HEK293 (cell line): ENCODE data around the gene SESN1.

Source experiments
- BCL11B ChIP-seq: fragments of 450-650 bp; formaldehyde crosslinking; IDR thresholded peaks from 2 replicates; pipeline ENCODE4 v1.5.1; 2016; ENCODE audit warnings: low read depth, missing biosample characterization, missing genetic modification characterization
- BCL6B ChIP-seq: fragments of 450-650 bp; formaldehyde crosslinking; IDR thresholded peaks from 2 replicates; pipeline ENCODE4 v1.5.1; 2017; ENCODE audit warnings: missing biosample characterization, missing genetic modification characterization
- HOXC10 ChIP-seq: sonication (generic); formaldehyde crosslinking; IDR thresholded peaks from 2 replicates; pipeline ENCODE4 v1.8.1; 2023; ENCODE audit warnings: mild to moderate bottlenecking, missing genetic modification reagents
- HOXD13 ChIP-seq: sonication (generic); formaldehyde crosslinking; IDR thresholded peaks from 2 replicates; pipeline ENCODE4 v1.8.0; 2022; ENCODE audit warnings: missing genetic modification reagents, borderline replicate concordance
- KLF7 ChIP-seq: fragments of 450-650 bp; formaldehyde crosslinking; IDR thresholded peaks from 2 replicates; pipeline ENCODE4 v1.5.1; 2016; ENCODE audit warnings: missing biosample characterization, missing genetic modification characterization, borderline replicate concordance
- KLF8 ChIP-seq: fragments of 450-650 bp; formaldehyde crosslinking; IDR thresholded peaks from 2 replicates; pipeline ENCODE4 v1.5.1; 2016; ENCODE audit warnings: missing biosample characterization, missing genetic modification characterization
- PRDM1 ChIP-seq: fragments of 450-650 bp; formaldehyde crosslinking; IDR thresholded peaks from 2 replicates; pipeline ENCODE4; 2016; ENCODE audit warnings: missing biosample characterization, missing genetic modification characterization
- REPIN1 ChIP-seq: fragments of 450-650 bp; formaldehyde crosslinking; IDR thresholded peaks from 2 replicates; pipeline ENCODE4 v1.5.1; 2017; ENCODE audit warnings: missing biosample characterization, missing genetic modification characterization, low read depth
- SCRT1 ChIP-seq: fragments of 450-650 bp; formaldehyde crosslinking; IDR thresholded peaks from 2 replicates; pipeline ENCODE4 v1.5.1; 2016; ENCODE audit warnings: missing biosample characterization, missing genetic modification characterization, borderline replicate concordance
- ZBTB21 ChIP-seq: fragments of 450-650 bp; formaldehyde crosslinking; IDR thresholded peaks from 2 replicates; pipeline ENCODE4 v1.5.1; 2017; ENCODE audit warnings: missing biosample characterization, missing genetic modification characterization
- ZBTB7A ChIP-seq: fragments of 450-650 bp; formaldehyde crosslinking; IDR thresholded peaks from 2 replicates; pipeline ENCODE4 v1.5.1; 2016; ENCODE audit warnings: low read depth, missing biosample characterization, missing genetic modification characterization
- ZFP3 ChIP-seq: fragments of 450-650 bp; formaldehyde crosslinking; IDR thresholded peaks from 2 replicates; pipeline ENCODE4 v1.5.1; 2016; ENCODE audit warnings: low read depth, missing biosample characterization, missing genetic modification characterization
- ZNF112 ChIP-seq: fragments of 450-650 bp; formaldehyde crosslinking; IDR thresholded peaks from 2 replicates; pipeline ENCODE4 v1.5.0; 2017; ENCODE audit warnings: missing biosample characterization, missing genetic modification characterization
- ZNF121 ChIP-seq: fragments of 450-650 bp; formaldehyde crosslinking; IDR thresholded peaks from 2 replicates; pipeline ENCODE4 v1.5.1; 2016; ENCODE audit warnings: missing biosample characterization, missing genetic modification characterization
- ZNF157 ChIP-seq: fragments of 450-650 bp; formaldehyde crosslinking; IDR thresholded peaks from 2 replicates; pipeline ENCODE4 v1.5.1; 2016; ENCODE audit warnings: missing biosample characterization, missing genetic modification characterization
- ZNF2 ChIP-seq: fragments of 450-650 bp; formaldehyde crosslinking; IDR thresholded peaks from 2 replicates; pipeline ENCODE4 v1.5.1; 2016; ENCODE audit warnings: missing biosample characterization, missing genetic modification characterization
- ZNF26 ChIP-seq: fragments of 450-650 bp; formaldehyde crosslinking; IDR thresholded peaks from 2 replicates; pipeline ENCODE4 v1.5.1; 2016; ENCODE audit warnings: missing biosample characterization, missing genetic modification characterization
- ZNF266 ChIP-seq: fragments of 450-650 bp; formaldehyde crosslinking; IDR thresholded peaks from 2 replicates; pipeline ENCODE4 v1.5.1; 2016; ENCODE audit warnings: missing biosample characterization, missing genetic modification characterization, low read depth
- ZNF274 ChIP-seq, 2 experiments: fragments of 200-500 bp in 1 of 2; fragments of 450-650 bp in 1 of 2; sonication (Bioruptor generic) in 1 of 2; formaldehyde crosslinking in 1 of 2; IDR thresholded peaks; 2 replicates each; pipeline versions ENCODE4 v1.5.1 to v1.6.1; 2014 to 2016; ENCODE audit warnings: borderline replicate concordance in 1 of 2, inconsistent platforms in 1 of 2, low read length in 1 of 2, missing biosample characterization in 1 of 2, missing genetic modification characterization in 1 of 2
- ZNF292 ChIP-seq: fragments of 450-650 bp; formaldehyde crosslinking; IDR thresholded peaks from 2 replicates; pipeline ENCODE4 v1.5.1; 2016; ENCODE audit warnings: low read depth, missing biosample characterization, missing genetic modification characterization, borderline replicate concordance
- ZNF302 ChIP-seq: fragments of 450-650 bp; formaldehyde crosslinking; IDR thresholded peaks from 2 replicates; pipeline ENCODE4 v1.5.1; 2016; ENCODE audit warnings: missing biosample characterization, missing genetic modification characterization, low read depth
- ZNF350 ChIP-seq: fragments of 450-650 bp; formaldehyde crosslinking; IDR thresholded peaks from 2 replicates; pipeline ENCODE4 v1.5.0; 2017; ENCODE audit warnings: missing biosample characterization, mild to moderate bottlenecking, missing genetic modification characterization
- ZNF394 ChIP-seq: fragments of 450-650 bp; formaldehyde crosslinking; IDR thresholded peaks from 2 replicates; pipeline ENCODE4 v1.5.1; 2016; ENCODE audit warnings: missing biosample characterization, missing genetic modification characterization, mild to moderate bottlenecking, moderate library complexity, borderline replicate concordance
- ZNF423 ChIP-seq: fragments of 450-650 bp; formaldehyde crosslinking; IDR thresholded peaks from 2 replicates; pipeline ENCODE4 v1.5.1; 2016; ENCODE audit warnings: missing biosample characterization, missing genetic modification characterization
- ZNF449 ChIP-seq: fragments of 450-650 bp; formaldehyde crosslinking; IDR thresholded peaks from 2 replicates; pipeline ENCODE4 v1.5.1; 2017; ENCODE audit warnings: missing biosample characterization, mild to moderate bottlenecking, missing genetic modification characterization, moderate library complexity
- ZNF488 ChIP-seq: fragments of 450-650 bp; formaldehyde crosslinking; IDR thresholded peaks from 2 replicates; pipeline ENCODE4 v1.5.1; 2016; ENCODE audit warnings: missing biosample characterization, missing genetic modification characterization
- ZNF529 ChIP-seq: fragments of 450-650 bp; formaldehyde crosslinking; IDR thresholded peaks from 2 replicates; pipeline ENCODE4 v1.5.1; 2017; ENCODE audit warnings: missing genetic modification characterization, missing biosample characterization; ENCODE audit not compliant: insufficient replicate concordance
- ZNF548 ChIP-seq: fragments of 450-650 bp; formaldehyde crosslinking; IDR thresholded peaks from 2 replicates; pipeline ENCODE4 v1.5.1; 2016; ENCODE audit warnings: missing biosample characterization, missing genetic modification characterization
- ZNF585B ChIP-seq: fragments of 450-650 bp; formaldehyde crosslinking; IDR thresholded peaks from 2 replicates; pipeline ENCODE4 v1.5.1; 2016; ENCODE audit warnings: missing biosample characterization, missing genetic modification characterization
- ZNF596 ChIP-seq: fragments of 450-650 bp; IDR thresholded peaks from 2 replicates; pipeline ENCODE4 v1.5.0; 2018; ENCODE audit warnings: missing biosample characterization, mild to moderate bottlenecking, missing genetic modification characterization, moderate library complexity
- ZNF664 ChIP-seq: fragments of 450-650 bp; formaldehyde crosslinking; IDR thresholded peaks from 2 replicates; pipeline ENCODE4 v1.5.1; 2016; ENCODE audit warnings: missing biosample characterization, missing genetic modification characterization
- ZNF777 ChIP-seq: fragments of 450-650 bp; formaldehyde crosslinking; IDR thresholded peaks from 2 replicates; pipeline ENCODE4 v1.5.1; 2017; ENCODE audit warnings: missing biosample characterization, missing genetic modification characterization, borderline replicate concordance
- ZNF791 ChIP-seq: fragments of 450-650 bp; formaldehyde crosslinking; IDR thresholded peaks from 2 replicates; pipeline ENCODE4 v1.5.1; 2016; ENCODE audit warnings: missing biosample characterization, missing genetic modification characterization
- ZNF792 ChIP-seq: fragments of 450-650 bp; formaldehyde crosslinking; IDR thresholded peaks from 2 replicates; pipeline ENCODE4 v1.5.1; 2016; ENCODE audit warnings: missing biosample characterization, missing genetic modification characterization
- ZSCAN23 ChIP-seq: fragments of 450-650 bp; formaldehyde crosslinking; IDR thresholded peaks from 2 replicates; pipeline ENCODE4 v1.5.1; 2016; ENCODE audit warnings: missing biosample characterization, missing genetic modification characterization
- ZSCAN30 ChIP-seq: fragments of 450-650 bp; IDR thresholded peaks from 2 replicates; pipeline ENCODE4 v1.5.1; 2018; ENCODE audit warnings: missing biosample characterization, mild to moderate bottlenecking, missing genetic modification characterization, moderate library complexity

SESN1 gene

GRCh38 chr6:109094416-109095035 is at the start of gene SESN1 (continued):
- TF ChIP-seq ZNF449 (tag by site-specific recombination): peak; percentile 87
- no peak; the same call in 1 of the 2 replicates for TF ChIP-seq REPIN1 (tag by site-specific recombination)
- peak; percentile 91; the same call in 1 of the 2 replicates for TF ChIP-seq BCL11B (tag by site-specific recombination)
- TF ChIP-seq ZNF157 (tag by site-specific recombination): no peak
- TF ChIP-seq ZNF791 (tag by site-specific recombination): no peak
- TF ChIP-seq ZNF266 (tag by site-specific recombination): no peak
- TF ChIP-seq ZNF488 (tag by site-specific recombination): no peak
- TF ChIP-seq ZSCAN30 (tag by site-specific recombination): peak; percentile 90
- TF ChIP-seq ZSCAN23 (tag by site-specific recombination): no peak
- 0 out of 2 replicates have a peak, but pooled peaks have one; percentile 17 for TF ChIP-seq HOXC10 (CRISPR knock-in tag)
- no peak for TF ChIP-seq ZNF777 (tag by site-specific recombination)
- TF ChIP-seq ZNF596 (tag by site-specific recombination): peak; percentile 25; the same call in 1 of the 2 replicates
- TF ChIP-seq ZNF423 (tag by site-specific recombination): no peak
- no peak for TF ChIP-seq ZFP3 (tag by site-specific recombination)
- no peak; the same call in 1 of the 2 replicates for TF ChIP-seq ZNF350 (tag by site-specific recombination)
- TF ChIP-seq SCRT1 (tag by site-specific recombination): no peak
- peak; percentile 20; the same call in 1 of the 2 replicates for TF ChIP-seq ZNF585B (tag by site-specific recombination)
- peak; percentile 55 for TF ChIP-seq ZNF394
- peak; percentile 97 for TF ChIP-seq KLF8 (tag by site-specific recombination)
- no peak; the same call in 1 of the 2 replicates for TF ChIP-seq HOXD13
- TF ChIP-seq ZBTB21 (tag by site-specific recombination): no peak
- TF ChIP-seq ZNF26 (tag by site-specific recombination): no peak
- no peak for TF ChIP-seq ZNF529 (tag by site-specific recombination)
- no peak for TF ChIP-seq ZNF292 (tag by site-specific recombination)
- TF ChIP-seq ZNF548 (tag by site-specific recombination): no peak
- TF ChIP-seq BCL6B (tag by site-specific recombination): no peak
- TF ChIP-seq PRDM1 (tag by site-specific recombination): no peak
- TF ChIP-seq ZNF2: peak; percentile 78; the same call in 1 of the 2 replicates
- TF ChIP-seq ZNF792 (tag by site-specific recombination): no peak
- TF ChIP-seq ZNF112 (tag by site-specific recombination): no peak
- TF ChIP-seq KLF7: peak; percentile 70; the same call in 1 of the 2 replicates
- TF ChIP-seq ZNF302 (tag by site-specific recombination): no peak
- TF ChIP-seq ZNF274 (IDR thresholded peaks at IDR 0.05; ENCODE audit: low read length): no peak
- TF ChIP-seq ZNF274 (tag by site-specific recombination; IDR thresholded peaks at IDR 0.05; ENCODE audit: borderline replicate concordance): no peak
- no peak for TF ChIP-seq ZNF664
- peak; percentile 72; the same call in 1 of the 2 replicates for TF ChIP-seq ZNF121
- peak; percentile 30; the same call in 1 of the 2 replicates for TF ChIP-seq ZBTB7A (tag by site-specific recombination)
